Urinary bladder (tissue), 4 donors: ENCODE data around the gene NCKAP5. TPM values are rescaled to one million over a fixed set of nuclear protein-coding genes. Genes with fewer than 3 reads are reported as not detected.

Experiments
- DNase-seq: peaks from one replicate; pipeline ENCODE4 v3.0.0-alpha.2; 2015; ENCODE audit errors: extremely low spot score
- H3K27ac ChIP-seq: one replicate; pipeline ENCODE4 v1.5.1; 2013; ENCODE audit warnings: low read depth, mild to moderate bottlenecking, moderate library complexity
- H3K36me3 ChIP-seq: one replicate; pipeline ENCODE4 v1.6.1; 2013; ENCODE audit warnings: mild to moderate bottlenecking, moderate library complexity; ENCODE audit not compliant: insufficient read depth
- H3K4me1 ChIP-seq: one replicate; pipeline ENCODE4 v1.6.1; 2013; ENCODE audit warnings: mild to moderate bottlenecking, moderate library complexity; ENCODE audit not compliant: insufficient read depth
- H3K4me3 ChIP-seq: one replicate; pipeline ENCODE4 v1.5.1; 2013; ENCODE audit warnings: low read depth, low read length
- WGBS: extraction: QIAGEN DNeasy Blood & Tissue Kit; methylation state at CpG from one replicate; pipeline ENCODE4 v1.1.7; 2013; 5-methylcytosine and 5-hydroxymethylcytosine counted together
- polyA plus RNA-seq: library from polyadenylated mRNA; stranded (reverse); fragments of 200-250 nt; gene quantifications from one replicate; pipeline ENCODE4 v1.2.3, GENCODE V29; 2013
- total RNA-seq: library from RNA; depleted of rRNA; stranded (reverse); fragments of >200 nt; gene quantifications from one replicate; pipeline ENCODE4 v1.2.3, GENCODE V29; 2014
- donor health status: healthy with polysubstance abuse.
- donor health status: healthy.

Gene NCKAP5
- total and polyA plus RNA-seq, 2 donors = 0.32 to 14.4 TPM

DNA sequence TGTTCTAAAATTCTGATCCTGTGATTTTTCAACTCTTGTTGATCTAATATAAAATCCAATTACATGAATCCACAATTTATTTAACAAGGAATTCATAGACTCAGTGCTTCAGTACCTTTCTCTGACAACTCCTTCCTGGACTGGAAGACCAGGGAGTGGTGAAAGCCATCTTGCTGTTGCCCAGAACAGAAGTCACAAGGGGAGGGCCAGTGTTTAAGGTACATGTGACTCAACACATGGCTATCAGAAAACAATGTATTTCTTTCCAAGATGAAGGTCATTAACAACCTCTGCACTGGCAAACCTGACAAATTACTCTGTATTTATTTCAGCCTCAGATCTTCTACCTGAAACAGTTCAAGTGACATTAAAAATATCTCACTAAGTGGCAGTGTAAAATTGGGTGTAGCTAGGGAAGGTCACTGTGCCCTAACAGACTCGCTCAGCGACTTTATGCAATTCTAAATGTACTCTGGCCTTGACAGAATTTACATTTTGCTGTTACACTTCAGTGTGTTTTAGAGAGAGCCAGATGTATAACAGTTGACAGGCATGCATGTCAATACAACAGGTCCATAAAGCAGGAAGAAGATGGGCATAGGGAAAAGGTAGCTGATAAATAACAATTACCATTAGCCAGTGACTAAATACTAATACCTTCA, 75.4 kb downstream of the NCKAP5 start:
- H3K4me1 ChIP-seq = no peaks in the 10 kb centered on the region
- no peak for DNase-seq
- H3K4me3 ChIP-seq = no peak overlapping the region
- H3K36me3 ChIP-seq = no peaks in the 10 kb centered on the region
- H3K27ac ChIP-seq = no peak overlapping the region
- 92% methylated on average over 2 of the region's 2 CpGs for WGBS

DNA sequence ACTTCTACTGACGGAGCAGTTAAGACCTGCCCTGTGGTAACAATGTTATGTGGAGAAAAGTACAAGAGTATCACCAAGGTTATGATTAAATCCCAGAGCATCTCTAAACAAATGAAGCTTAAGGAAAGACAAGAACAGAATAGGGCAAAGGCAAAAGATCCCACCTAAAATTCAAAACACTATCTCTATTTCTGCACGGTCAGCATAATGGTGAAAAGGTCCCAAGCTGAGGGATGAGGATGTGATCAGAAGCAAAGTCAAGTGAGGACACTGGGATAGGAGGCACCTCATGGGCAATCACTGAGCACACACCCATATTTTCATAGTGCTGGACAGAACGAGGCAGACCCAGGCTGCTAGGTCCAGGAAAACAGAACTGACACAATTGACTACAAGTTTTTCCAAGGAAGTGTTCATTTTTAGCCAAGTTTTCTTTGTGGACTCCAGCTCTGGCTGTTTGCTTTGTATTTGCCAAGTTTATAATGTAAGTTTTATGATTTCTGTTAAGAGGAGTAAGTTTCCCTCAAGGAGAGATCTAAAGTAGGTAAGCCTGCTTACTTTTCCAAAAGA, 77.8 kb downstream of the NCKAP5 start:
- Histone ChIP-seq H3K4me1 (no peaks in the 10 kb centered on the region), H3K4me3 (no peak overlapping the region), H3K27ac (no peak overlapping the region), H3K36me3 (no peaks in the 10 kb centered on the region)
- WGBS = 70% methylated on average over 3 of the region's 3 CpGs
- no peak for DNase-seq

DNA sequence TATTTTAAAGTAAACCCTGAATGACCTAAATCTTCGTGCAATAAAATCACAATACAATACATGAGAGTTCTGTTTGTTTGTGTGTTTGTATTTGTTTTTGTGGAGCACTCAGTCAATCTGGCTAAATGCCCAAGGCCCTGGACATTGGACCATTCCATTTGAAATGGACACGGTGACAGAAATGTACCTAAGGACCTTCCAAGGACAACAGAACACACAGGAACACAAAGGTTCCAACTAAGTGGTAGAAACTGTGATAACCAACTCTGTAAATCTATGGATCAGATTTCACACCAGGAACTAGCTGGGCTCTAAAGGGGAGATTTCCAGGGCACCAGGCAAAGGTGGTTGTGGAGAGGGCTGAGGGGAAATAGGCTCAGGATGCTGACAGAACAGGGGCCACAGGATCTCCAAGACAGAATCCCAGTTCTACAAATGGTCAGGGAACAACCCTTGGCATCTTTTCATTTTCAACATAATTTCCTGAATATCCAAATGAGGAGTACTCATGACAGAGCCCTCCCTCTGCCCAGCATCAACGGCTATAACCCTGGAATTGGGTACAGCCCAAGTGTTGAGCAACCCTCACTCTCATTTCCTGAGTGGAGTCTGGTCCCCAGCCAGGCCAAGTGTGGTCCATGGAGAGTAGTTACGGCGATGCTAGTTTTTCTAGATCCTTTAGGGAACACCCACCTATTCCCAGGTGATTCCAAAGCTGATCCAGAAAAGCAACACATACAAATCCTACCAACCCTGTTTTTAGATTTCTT, 78.4 kb downstream of the NCKAP5 start:
- no peak for DNase-seq
- Histone ChIP-seq H3K4me3 (no peak overlapping the region), H3K36me3 (no peaks in the 10 kb centered on the region), H3K4me1 (no peaks in the 10 kb centered on the region), H3K27ac (no peak overlapping the region)
- WGBS = 71% methylated on average over 5 of the region's 5 CpGs

DNA sequence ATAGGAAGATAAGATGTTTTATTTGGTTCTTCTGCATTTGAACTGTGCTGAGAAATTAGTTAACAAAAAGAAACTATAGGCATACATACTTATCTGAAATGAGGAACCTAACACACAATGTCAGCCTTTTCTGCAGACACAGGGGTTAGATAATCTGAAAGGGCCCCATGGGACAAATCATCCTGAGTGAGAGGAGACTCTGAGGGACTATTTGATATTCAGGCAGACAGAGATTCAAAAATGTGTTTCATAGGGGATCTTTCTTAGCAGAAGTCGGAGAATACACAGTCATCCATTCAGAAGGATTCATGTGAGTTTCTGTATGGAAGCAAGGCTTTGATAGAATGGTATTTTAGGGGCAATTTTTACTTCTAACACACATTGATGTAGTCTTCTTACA, 79.1 kb downstream of the NCKAP5 start:
- no peak for DNase-seq
- Histone ChIP-seq H3K4me3 (no peak overlapping the region), H3K36me3 (no peaks in the 10 kb centered on the region), H3K4me1 (no peaks in the 10 kb centered on the region), H3K27ac (no peak overlapping the region)
- WGBS = 86% methylated on average over 1 of the region's 1 CpG

DNA sequence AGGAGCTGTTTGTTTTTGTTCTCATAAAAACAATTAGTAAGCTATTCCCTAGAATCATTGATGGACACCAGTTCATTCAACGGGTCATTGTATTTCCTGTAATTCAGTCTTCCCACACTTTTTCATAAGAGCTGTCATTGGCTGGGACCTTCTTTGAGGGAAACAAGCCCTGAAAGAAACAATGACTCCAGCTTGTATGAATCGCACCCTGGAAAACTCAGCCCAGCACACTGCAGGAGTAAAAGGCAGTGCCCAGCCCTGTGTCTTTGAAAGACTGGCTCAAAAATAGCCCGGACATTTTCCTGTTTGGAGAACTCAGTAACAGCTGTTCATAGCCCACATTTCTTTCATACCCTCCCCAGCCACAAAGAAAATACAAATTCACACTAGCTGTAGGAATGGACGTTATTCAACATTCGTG, 81.5 kb downstream of the NCKAP5 start:
- Histone ChIP-seq H3K4me1 (no peaks in the 10 kb centered on the region), H3K36me3 (no peaks in the 10 kb centered on the region), H3K27ac (no peak overlapping the region), H3K4me3 (no peak overlapping the region)
- WGBS = 59% methylated on average over 5 of the region's 5 CpGs
- DNase-seq = no peak

DNA sequence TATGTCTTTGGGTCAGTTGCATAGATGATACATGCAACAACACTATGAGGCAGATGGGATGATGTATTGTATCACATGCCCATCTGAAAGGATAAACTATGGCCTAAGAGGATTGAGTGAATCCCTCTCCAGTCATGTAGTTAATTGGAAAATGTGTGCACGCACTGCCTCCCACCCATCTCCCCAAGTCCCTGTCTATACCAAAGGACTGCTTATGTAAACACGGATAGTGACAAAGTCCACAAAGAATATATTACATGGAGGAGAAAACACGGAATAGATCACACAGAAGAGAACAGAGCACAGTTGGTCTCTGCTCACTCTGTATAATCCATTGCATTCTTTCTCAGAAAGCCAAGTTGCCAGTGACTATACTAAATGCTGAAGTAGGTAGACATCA, 82.4 kb downstream of the NCKAP5 start:
- H3K36me3 ChIP-seq = no peaks in the 10 kb centered on the region
- DNase-seq = no peak
- H3K4me1 ChIP-seq = no peaks in the 10 kb centered on the region
- 64% methylated on average over 3 of the region's 3 CpGs for WGBS
- H3K4me3 ChIP-seq = no peak overlapping the region
- H3K27ac ChIP-seq = no peak overlapping the region

DNA sequence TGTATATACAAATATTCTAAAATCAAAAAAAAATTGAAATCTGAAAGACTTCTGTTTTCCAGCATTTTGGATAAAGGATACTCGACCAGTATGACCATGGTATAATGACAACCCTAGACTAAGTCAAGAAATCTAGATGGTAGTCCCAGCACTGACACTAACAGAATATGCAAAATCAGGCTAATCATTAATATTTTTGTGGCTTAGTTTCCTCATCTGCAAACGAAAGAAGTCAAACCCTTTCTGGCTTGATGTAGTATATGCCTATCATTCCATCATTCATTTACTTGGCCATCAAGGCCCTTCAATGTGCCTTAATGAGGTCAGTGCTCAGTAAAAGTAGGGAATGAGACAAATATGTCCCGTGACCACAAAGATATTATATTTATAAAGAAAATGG, 83.5 kb downstream of the NCKAP5 start:
- DNase-seq = no peak
- H3K36me3 ChIP-seq = no peaks in the 10 kb centered on the region
- H3K4me3 ChIP-seq = no peak overlapping the region
- 92% methylated on average over 3 of the region's 3 CpGs for whole genome bisulfite sequencing
- no peak overlapping the region for H3K27ac ChIP-seq
- no peaks in the 10 kb centered on the region for H3K4me1 ChIP-seq

DNA sequence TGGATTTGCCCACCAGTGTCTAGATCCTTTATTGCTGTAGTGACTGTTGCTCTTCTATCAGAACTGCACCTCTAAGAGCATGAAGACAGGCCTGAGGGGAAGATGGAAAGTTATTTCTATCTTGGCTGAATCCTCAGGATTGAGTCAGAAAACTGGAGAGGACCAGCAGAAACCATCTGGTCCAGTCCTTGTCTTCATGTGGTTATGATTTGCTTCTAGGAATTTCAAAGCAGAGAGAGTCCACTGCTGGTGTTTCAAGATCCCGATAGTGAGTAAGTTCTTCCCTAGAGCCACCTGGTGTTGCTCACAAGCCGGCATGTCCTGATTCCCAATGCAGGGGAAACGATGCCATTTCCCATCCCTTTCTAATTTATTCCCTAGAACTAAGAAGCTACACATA, 84.2 kb downstream of the NCKAP5 start:
- whole genome bisulfite sequencing = 52% methylated on average over 3 of the region's 3 CpGs

DNA sequence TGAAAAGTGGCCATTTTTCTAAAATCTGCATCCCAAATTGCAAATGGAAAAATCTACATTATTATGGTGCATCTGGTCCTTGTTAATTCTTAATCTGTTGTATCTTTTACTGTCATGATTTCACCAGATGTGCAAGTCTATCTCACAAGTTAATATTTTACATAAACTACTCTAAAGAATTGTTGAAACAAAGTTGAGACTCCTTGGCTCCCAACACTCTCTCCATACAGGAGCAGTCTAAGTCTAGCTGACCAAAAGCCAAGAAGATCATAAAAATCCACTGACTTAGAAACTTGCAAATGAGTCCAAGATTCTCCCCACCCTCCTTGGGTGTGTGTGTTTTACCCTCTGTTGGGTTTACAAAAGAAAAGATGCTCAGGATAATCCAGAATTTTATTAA, 85.1 kb downstream of the NCKAP5 start:
- H3K4me3 ChIP-seq = no peak overlapping the region
- DNase-seq = peak; percentile 31

More for the DNA sequence above, 84.2 kb downstream of the NCKAP5 start:
- H3K4me1 ChIP-seq = no peaks in the 10 kb centered on the region
- H3K36me3 ChIP-seq = no peaks in the 10 kb centered on the region
- H3K27ac ChIP-seq = no peak overlapping the region
- no peak overlapping the region for H3K4me3 ChIP-seq
- DNase-seq = no peak

DNA sequence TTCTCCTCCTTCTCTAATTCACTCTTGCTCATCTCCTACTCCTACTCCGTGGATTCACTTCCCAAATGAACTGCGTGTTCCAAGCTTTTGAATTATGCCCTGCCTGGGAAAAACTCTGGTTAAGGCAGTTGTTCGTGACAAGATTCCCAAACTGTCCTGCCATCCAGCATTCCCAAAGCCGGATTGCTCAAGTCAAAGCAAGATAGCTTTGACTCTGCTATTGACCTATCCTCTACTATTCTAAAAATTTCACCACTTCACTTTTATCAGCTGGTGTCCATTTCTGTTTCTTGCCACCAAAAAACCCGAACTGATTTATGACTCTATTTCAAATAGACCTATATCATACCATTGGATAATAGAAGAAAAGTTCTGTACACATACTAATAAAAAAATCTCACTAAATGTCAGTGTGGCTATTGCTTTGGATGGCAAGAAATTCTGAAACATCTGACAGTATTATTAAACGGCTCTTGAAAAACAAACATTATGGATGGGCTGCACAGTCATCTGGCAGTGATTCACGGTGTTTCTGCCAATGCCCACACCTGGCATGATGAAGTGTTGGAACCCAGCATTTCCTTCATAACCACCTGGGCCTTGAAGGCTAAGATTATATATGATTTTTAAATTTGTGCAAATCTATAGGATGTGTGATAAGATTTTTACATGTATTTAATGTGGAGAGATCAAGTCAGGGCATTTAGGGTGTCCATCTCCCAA, 87.4 kb downstream of the NCKAP5 start:
- no peak overlapping the region for H3K4me3 ChIP-seq
- H3K4me1 ChIP-seq = no peaks in the 10 kb centered on the region
- H3K36me3 ChIP-seq = no peaks in the 10 kb centered on the region
- WGBS = 87% methylated on average over 7 of the region's 7 CpGs
- no peak for DNase-seq
- H3K27ac ChIP-seq = no peak overlapping the region

More for the DNA sequence above, 85.1 kb downstream of the NCKAP5 start:
- Histone ChIP-seq H3K36me3 (no peaks in the 10 kb centered on the region), H3K4me1 (no peaks in the 10 kb centered on the region), H3K27ac (no peak overlapping the region)

DNA sequence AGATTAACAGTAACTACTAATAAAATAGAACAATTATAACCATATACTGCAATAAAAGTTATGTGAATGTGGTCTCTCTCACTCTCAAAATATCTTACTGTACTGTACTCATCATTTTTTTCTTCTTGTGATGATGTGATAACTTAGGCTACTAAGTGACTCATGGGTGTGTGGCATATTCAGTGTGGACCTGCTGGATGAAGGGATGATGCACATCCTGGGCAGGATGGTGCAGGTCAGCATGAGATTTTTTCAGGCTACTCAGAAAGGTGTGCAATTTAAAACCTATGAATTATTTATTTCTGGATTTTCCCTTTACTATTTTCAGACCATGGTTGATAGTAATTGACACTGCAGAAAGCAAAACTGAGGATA, 90.7 kb downstream of the NCKAP5 start:
- Histone ChIP-seq H3K27ac (no peak overlapping the region), H3K36me3 (no peaks in the 10 kb centered on the region), H3K4me3 (no peak overlapping the region), H3K4me1 (no peaks in the 10 kb centered on the region)
- DNase-seq = no peak

DNA sequence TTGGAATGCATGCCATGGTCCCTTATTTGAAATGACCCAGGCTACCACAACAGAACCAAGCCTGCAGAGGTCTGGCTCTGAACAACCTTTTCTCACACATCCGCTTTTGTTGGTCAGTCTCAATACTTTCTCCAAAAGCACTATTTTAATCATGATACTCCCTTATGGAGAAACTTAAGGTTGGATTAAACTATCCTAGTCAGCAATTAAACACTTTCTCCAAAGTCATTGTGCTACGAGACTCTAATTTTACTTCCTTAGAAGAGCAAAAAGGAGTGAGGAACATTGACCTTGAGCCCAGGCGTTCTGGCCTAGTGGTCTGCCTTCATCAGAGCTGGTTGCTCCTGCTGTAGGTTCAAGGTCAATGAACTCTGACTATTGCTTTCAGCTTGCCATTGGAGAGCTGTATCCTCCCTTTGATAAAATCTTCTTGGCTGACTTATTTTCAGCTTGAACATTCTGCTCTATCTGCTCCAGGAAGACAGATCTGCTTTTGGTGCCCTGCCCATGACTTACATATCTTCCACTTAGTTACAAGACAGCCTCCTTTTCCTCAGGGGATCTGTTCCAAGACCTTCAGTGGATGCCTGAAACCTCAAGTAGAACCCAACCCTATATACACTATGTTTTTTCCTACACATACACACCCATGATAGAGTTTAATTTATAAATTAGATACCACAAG, 91.2 kb downstream of the NCKAP5 start:
- Histone ChIP-seq H3K4me3 (no peak overlapping the region), H3K4me1 (no peaks in the 10 kb centered on the region), H3K36me3 (no peaks in the 10 kb centered on the region), H3K27ac (no peak overlapping the region)
- 86% methylated on average over 3 of the region's 3 CpGs for WGBS
- DNase-seq = no peak

DNA sequence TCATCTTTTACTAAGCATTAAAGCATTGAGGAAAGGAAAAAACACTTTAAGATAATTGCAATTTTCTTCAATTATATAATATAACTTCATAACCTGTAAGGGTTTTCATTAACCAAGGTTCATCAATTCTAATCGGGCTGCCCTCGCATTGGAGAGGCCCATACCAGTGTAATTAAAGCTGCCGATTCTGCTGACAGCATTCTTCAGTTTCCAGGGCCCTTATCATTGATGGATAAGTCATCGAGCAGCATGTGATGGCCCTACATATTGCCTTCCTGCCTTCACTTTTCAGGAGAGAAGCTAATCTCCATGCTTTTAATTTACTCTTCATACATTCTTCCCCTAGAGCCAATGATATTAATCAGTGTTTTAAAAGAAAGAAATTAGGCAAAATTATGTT, 92.0 kb downstream of the NCKAP5 start:
- Histone ChIP-seq H3K36me3 (no peaks in the 10 kb centered on the region), H3K4me3 (no peak overlapping the region), H3K4me1 (no peaks in the 10 kb centered on the region), H3K27ac (no peak overlapping the region)
- 93% methylated on average over 4 of the region's 4 CpGs for whole genome bisulfite sequencing
- no peak for DNase-seq
